Psoas muscle (tissue), 8 donors: ENCODE measurements around the gene PIM1. TPM values are rescaled to one million over a fixed set of nuclear protein-coding genes. Genes with fewer than 3 reads are reported as not detected.
A peak's percentile ranks its signal among the peaks of the same experiment; 100 is the strongest.

Experiments used
- ATAC-seq, 4 donors: fragments of 200-7000 bp; cut with Tn5 transposase; one replicate each; pipeline ENCODE4 v1.9.1; 2020; ENCODE audit warnings: moderate library complexity in 3 of 4, mild to moderate bottlenecking in 2 of 4
- DNase-seq, 2 donors: peaks; one replicate each; pipeline ENCODE4 v3.0.0-alpha.2; 2020
- H3K27ac ChIP-seq: fragments of 200-600 bp; one replicate; pipeline ENCODE4 v1.8.0; 2022
- H3K27me3 ChIP-seq, 3 donors: fragments of 200-600 bp in 1 of 3; one replicate each; pipeline versions ENCODE4 v1.6.1 to v1.8.0; 2013 to 2022; ENCODE audit warnings: low read length in 2 of 3, mild to moderate bottlenecking in 2 of 3, moderate library complexity in 1 of 3; ENCODE audit not compliant: insufficient read depth in 3 of 3
- H3K36me3 ChIP-seq, 2 donors: fragments of 200-600 bp in 1 of 2; one replicate each; pipeline versions ENCODE4 v1.6.1 to v1.8.0; 2013 to 2022; ENCODE audit warnings: low read depth in 1 of 2, mild to moderate bottlenecking in 1 of 2, moderate library complexity in 1 of 2; ENCODE audit not compliant: insufficient read depth in 1 of 2
- H3K4me1 ChIP-seq: fragments of 200-600 bp; one replicate; pipeline ENCODE4 v1.8.0; 2022
- H3K4me3 ChIP-seq: fragments of 200-600 bp; one replicate; pipeline ENCODE4 v1.8.0; 2022; ENCODE audit warnings: mild to moderate bottlenecking
- H3K9me3 ChIP-seq: fragments of 200-600 bp; one replicate; pipeline ENCODE4 v1.8.0; 2022
- WGBS, 3 donors: extraction: QIAGEN DNeasy Blood & Tissue Kit; methylation state at CpG; one replicate each; pipeline versions ENCODE4 v1.1.6 to v1.1.7; 2013; 5-methylcytosine and 5-hydroxymethylcytosine counted together
- intact Hi-C, 2 donors: fragments of 100-400 bp; cut with DNase I; formaldehyde crosslinking; loops; one replicate each; pipeline versions ENCODE4 v1.11.0 to v1.14.2; 2022
- polyA plus RNA-seq, 3 donors: library from polyadenylated mRNA; stranded (reverse); fragments of 200-250 nt; gene quantifications; one replicate each; pipeline ENCODE4 v1.2.3, GENCODE V29; 2013
- total RNA-seq, 4 donors: library from RNA; stranded (reverse); fragmentation: NEBNext Ultra II Directional in 2 of 4; extraction: Animal tissue kit (Norgen Biotek cat#: 25700) in 2 of 4; gene quantifications; one replicate each; pipeline versions ENCODE4 v1.2.1 to v1.2.4, GENCODE V29; 2021 to 2023
- TF ChIP-seq, protein P1 (sequence below): fragments of 200-600 bp; IDR thresholded peaks from one replicate; pipeline ENCODE4 v1.8.0; 2022; ENCODE audit warnings: antibody characterized with exemption
- donor health status: healthy with polysubstance abuse.
- donor health status: DM: no; HTN: no; CAD: no; lungs with moderate emphysema.
- donor health status: Bipolar disorder and iron deficiency.
- donor health status: healthy.
- donor health status: DM: yes; HTN: yes; CAD: no.
- donor health status: DM: no; HTN: no; CAD: no.
- donor health status: DM: no; HTN: no; CAD: no.
- donor health status: DM: yes; HTN: yes; CAD: no.

PIM1 gene
- total and polyA plus RNA-seq, 7 donors = 2.8 to 45.5 (median 18.0) TPM

- ATAC-seq (peak in 1 of 4 donors; percentile 31), DNase-seq (no peak)
- H3K9me3 ChIP-seq = no peaks in the 10 kb centered on the region
- TF ChIP-seq, protein P1, sequence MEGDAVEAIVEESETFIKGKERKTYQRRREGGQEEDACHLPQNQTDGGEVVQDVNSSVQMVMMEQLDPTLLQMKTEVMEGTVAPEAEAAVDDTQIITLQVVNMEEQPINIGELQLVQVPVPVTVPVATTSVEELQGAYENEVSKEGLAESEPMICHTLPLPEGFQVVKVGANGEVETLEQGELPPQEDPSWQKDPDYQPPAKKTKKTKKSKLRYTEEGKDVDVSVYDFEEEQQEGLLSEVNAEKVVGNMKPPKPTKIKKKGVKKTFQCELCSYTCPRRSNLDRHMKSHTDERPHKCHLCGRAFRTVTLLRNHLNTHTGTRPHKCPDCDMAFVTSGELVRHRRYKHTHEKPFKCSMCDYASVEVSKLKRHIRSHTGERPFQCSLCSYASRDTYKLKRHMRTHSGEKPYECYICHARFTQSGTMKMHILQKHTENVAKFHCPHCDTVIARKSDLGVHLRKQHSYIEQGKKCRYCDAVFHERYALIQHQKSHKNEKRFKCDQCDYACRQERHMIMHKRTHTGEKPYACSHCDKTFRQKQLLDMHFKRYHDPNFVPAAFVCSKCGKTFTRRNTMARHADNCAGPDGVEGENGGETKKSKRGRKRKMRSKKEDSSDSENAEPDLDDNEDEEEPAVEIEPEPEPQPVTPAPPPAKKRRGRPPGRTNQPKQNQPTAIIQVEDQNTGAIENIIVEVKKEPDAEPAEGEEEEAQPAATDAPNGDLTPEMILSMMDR = no peak
- H3K27ac ChIP-seq = peak overlapping the region; percentile 20
- peaks cover 40% of the 10 kb centered on the region for H3K4me1 ChIP-seq
- H3K4me3 ChIP-seq = no peak overlapping the region
- no peaks in the 10 kb centered on the region for H3K36me3 ChIP-seq
- intact Hi-C loops = no loop called here
- no peaks in the 10 kb centered on the region for H3K27me3 ChIP-seq
- 49 to 67% (median 53%) methylated on average over 19 of the region's 19 CpGs for WGBS, 3 donors
These were observed 32.5 kb upstream of the PIM1 start for GRCh38 chr6:37137201-37138090.

DNA sequence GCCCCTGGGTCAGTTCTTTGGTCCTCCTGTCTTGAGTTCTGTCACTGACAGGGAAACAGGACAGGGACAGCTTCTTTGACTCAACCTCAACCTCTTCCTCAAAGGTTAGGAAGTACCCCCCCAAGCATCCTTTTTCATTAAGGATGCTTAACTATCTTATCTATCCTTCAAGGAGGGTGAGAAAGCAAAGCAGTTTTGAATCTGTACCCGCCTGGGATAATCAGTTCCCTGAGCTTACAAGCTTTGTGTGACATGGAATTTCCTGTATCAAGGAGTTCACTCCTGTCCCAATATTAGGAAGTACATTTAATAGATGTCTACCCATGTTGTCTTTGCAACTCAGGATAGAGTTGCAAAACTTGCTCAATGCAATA lies 31.1 kb upstream of the PIM1 start:
- no peaks in the 10 kb centered on the region for H3K27me3 ChIP-seq
- H3K9me3 ChIP-seq = no peaks in the 10 kb centered on the region
- intact Hi-C loops = no loop called here
- no peak overlapping the region for H3K4me3 ChIP-seq
- TF ChIP-seq, protein P1 = no peak
- H3K4me1 ChIP-seq = peaks cover 35% of the 10 kb centered on the region
- H3K27ac ChIP-seq = no peak overlapping the region
- H3K36me3 ChIP-seq = no peaks in the 10 kb centered on the region
- WGBS, 3 donors = 90 to 96% (median 94%) methylated on average over 1 of the region's 1 CpG
- no peak for ATAC-seq
- no peak for DNase-seq

DNA sequence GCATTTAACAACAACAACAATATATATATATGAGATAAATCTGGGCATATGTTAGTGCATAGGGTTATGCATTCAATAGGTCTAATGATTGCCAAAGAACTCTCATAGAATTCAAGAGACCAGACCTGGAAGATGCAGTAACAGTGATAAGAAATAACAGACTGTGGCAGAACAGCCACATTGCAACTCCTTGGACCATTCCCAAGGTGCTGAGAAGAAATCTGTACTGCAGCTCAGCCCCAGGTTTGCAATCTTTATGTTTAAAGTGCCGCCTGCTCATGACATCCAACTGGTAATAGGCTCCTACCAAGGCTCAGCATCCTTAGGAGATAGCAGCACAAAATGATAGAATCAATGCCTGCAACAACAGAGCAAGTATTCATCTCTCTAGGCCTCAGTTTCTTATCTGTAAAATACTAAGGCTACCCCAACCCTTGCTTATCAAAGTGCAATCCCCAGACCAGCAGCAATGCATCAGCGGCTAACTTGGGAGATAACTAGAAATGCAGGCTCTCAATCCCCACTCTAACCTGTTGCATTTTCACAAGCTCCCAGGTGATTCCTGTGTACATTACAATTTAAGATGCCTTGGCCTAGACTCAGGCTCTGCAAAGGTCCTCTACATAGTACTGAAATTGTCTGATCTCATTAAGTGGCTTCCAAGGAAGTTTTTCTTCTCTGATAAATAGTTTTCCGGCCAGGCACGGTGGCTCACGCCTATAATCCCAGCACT lies 30.6 kb upstream of the PIM1 start:
- intact Hi-C loops = no loop called here
- 95 to 98% (median 97%) methylated on average over 5 of the region's 5 CpGs for WGBS, 3 donors

DNA sequence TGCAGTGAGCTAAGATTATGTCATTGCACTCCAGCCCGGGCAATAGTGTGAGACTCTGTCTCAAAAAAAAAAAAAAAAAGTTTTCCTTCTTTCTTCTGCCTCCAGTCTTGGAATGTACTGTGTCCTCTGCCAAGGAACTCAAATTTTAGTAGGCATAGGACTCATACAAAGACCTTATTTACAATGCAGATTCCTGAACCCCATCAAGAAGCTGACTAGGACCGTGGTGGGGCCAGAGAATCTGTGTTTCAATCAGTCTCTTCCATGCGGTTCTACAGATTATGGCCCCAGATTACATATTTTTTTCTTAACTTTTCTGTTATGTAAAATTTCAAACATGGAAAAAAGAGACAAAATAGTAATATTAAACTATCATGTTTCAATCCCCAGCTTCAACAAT lies 29.8 kb upstream of the PIM1 start:
- no peaks in the 10 kb centered on the region for H3K9me3 ChIP-seq
- no peaks in the 10 kb centered on the region for H3K36me3 ChIP-seq
- no peak overlapping the region for H3K27ac ChIP-seq
- WGBS, 3 donors = 92 to 97% (median 97%) methylated on average over 2 to 3 of the region's 3 CpGs
- DNase-seq (no peak), ATAC-seq (no peak)
- no peaks in the 10 kb centered on the region for H3K27me3 ChIP-seq
- peaks cover 22% of the 10 kb centered on the region for H3K4me1 ChIP-seq
- intact Hi-C loops = no loop called here
- H3K4me3 ChIP-seq = no peak overlapping the region
- TF ChIP-seq, protein P1 = no peak

More for the DNA sequence above, 30.6 kb upstream of the PIM1 start:
- ATAC-seq = no peak
- Histone ChIP-seq H3K4me1 (peaks cover 29% of the 10 kb centered on the region), H3K36me3 (no peaks in the 10 kb centered on the region), H3K27me3 (no peaks in the 10 kb centered on the region), H3K27ac (no peak overlapping the region), H3K4me3 (no peak overlapping the region), H3K9me3 (no peaks in the 10 kb centered on the region)
- TF ChIP-seq, protein P1 = no peak
- no peak for DNase-seq
